ENCODE measurements around the gene LYRM7.

- TF ChIP-seq CTCF (conservative IDR thresholded peaks at IDR 0.05 in 1 of 2, IDR thresholded peaks at IDR 0.05 in 1 of 2; ENCODE audit: low read depth in 1 of 2, low read length in 2 of 2) (no peak), EZH2 (IDR thresholded peaks at IDR 0.05; ENCODE audit: low read length, missing control alignments) (no peak)
These were observed 72.0 kb downstream of the LYRM7 start for GRCh38 chr5:131242728-131243255.
